Activated CD8-positive, alpha-beta memory T cell treated with anti-CD3 and anti-CD28 coated beads for 24 hours (primary cell): ENCODE measurements around the gene BRD2.

Source experiments
- DNase-seq: peaks from one replicate; pipeline ENCODE4 v3.0.0-alpha.2; 2020

Gene BRD2

DNA sequence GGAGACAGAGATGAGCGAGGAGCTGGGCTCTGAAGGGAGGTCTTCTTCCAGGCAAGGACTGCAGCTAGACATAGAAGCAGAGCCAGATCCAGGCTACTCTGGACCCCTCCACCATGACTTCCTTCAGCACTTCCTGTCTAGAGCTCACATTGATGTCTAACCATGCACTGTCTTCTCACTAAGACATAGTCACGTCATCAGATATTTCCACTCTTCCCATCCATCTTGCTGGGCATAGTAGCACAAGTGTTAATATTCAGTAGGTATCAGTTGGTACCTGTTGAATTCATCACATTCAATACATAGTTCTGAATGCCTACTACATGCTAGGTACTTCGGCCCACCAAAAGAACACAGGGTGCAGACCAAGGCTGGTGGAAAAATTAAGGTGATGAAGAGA, 18.4 kb upstream of the BRD2 start:
- DNase-seq: no peak

DNA sequence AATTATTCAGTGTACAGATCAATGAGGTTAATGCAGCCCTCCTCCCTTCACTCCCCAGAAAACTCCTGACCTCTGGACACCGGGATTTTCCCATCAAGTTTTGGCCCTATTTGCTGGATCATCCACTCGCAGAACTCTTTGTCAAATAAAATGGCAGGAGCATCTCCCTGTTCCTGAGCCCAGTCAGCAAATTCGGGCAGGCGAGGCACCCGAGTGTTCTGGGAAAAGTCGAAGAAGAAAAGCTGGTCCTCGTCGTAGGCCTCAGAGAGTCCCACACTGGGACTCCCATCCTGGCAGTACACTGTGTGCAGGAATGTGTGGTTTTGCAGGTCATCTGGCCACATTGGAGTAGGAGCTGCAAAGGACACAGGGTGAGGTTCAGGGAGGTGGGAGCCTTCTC, 17.9 kb upstream of the BRD2 start:
- DNase-seq: no peak

DNA sequence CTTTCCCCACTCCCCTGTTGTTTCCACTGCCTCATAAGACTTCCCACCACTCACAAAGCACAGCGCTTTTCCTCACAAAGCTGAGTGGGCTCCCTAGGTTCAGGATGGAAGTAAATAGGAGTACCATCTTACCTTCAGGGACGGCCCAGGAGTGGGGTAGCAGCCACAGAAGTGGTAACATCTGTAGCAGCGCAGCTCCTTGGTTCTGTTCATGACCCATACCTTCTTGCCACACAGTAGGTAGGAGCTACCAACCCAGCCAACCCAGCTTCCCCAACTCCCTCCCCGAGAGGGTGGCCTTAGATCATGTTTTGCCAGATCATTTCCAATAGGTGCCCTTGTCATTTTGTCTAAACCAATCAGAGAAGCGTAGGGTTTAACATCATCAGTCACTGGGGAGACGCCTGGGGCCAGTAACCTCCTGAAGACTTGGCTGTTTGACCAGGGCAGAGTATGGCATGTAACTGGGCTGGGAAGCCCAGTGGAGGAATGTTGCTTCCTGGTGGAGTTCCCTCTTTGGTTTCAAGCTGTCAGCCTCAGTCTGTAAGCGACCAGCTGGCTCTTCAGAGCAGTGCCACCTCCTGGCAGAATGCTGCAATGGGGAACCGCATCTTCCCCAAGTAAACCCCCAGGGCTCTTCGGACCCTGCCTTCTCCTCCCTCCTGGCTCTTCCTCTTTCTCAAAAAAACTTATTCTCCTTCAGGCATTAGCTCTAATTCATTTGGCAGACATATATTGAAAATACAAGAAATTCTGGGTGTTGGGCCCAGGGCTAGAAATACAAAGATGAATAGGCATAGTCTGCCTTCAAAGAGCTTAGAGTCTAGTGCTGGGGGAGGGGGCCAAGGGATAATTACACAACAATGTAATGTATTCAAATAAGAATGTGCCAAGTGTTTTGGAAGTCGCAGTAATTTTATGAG, 15.3 kb upstream of the BRD2 start, which contains the start of gene HLA-DMA:
Gene HLA-DMA, minus strand, starts transcription at position 281 of the 923 bp plus-strand sequence. Its CDS starts 61 bp downstream, at position 220.
- DNase-seq: peak; percentile 89

DNA sequence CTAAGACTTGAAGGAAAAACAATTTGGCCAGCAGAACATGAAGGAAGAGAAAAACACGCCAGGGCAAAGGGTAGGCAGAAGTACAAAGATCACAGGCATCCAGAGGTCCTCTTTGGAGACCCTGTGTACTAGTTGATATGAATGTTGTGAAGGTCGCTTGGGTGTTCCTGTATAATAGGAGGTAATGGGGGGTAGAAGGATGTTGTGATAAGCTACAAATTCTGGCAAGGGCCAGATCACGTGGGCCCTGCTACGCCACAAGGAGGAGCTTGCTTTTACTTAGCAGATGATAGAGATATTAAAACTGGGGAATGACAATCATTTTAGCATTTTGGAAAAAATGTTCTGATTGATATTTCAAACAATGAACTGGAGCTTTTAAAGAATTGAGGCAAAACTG, 14.6 kb upstream of the BRD2 start:
- DNase-seq: no peak

DNA sequence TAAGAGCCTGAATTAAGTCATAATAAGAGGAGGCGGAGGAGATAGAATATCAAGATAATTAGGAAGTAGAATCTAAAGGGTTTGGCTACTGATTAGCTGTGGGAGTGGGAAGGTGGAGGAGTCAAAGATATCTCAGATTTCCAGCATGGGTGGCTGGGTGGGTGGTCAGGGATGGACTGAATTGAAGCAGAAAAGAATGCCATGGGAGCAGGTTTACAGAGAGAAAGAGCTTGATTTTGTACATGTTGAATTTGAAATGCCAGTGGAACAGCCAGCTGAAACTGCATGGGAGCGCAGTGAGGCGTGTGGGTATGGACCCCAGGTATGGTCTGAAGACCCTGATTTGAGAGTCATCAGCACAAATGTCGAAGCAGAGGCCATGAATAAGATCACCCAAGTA, 14.1 kb upstream of the BRD2 start:
- no peak for DNase-seq

DNA sequence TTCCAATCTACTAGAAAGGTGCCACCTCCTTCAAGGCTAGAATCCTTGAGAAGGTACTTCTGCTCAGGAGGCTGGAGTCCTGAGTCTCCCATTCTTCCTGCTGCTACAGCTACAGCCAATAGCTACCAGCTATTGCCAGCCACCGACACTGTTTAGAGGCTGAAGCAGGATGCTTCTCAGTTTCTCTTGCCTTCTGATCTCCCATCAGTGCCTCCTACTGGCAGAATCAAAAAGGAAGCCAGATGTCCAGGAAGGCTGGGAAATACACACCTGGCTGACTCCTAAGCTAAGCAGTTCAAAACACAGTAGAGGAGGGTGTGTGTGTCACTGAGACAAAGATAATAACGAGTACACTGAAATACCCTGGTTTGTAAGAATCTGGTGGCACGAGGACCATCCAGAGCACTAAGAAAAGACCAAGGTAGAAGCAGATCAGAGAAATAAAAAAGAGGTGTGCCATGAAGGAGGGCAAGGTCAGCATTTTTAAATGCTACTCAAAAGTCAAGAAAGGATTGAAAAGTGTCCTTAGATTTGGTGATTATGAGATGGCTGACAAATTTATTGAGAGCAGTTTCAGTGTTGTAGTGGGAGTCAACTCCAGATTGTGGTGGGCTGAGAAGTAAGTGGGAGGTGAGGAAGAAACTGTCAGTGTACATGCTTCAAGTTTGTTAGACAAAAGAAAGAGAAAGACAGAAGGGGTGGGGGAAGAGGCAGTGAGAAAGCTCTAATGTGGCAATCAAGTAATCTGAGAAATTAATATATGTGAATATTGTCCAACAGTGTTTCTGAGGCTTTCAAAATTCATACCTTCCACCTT, 13.2 kb upstream of the BRD2 start:
- no peak for DNase-seq

DNA sequence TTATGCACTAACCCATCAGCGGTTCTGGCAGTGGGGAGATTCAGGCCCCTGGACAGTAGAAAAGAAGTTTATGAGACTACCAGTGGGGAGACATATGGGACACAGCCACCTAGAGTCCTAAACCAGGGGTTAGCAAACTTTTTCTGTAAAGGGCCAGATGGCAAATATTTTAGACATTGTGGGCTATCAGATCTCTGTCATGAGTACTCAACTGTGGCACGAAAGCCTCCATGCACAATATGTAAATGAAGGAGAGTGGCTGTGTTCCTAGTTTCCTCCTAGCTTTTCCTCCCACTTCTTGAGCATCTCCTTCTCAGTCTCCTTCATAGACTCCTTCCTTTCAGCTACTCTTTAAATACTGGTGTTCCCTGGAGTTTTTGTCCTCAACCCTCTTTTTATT, 12.2 kb upstream of the BRD2 start:
- no peak for DNase-seq

DNA sequence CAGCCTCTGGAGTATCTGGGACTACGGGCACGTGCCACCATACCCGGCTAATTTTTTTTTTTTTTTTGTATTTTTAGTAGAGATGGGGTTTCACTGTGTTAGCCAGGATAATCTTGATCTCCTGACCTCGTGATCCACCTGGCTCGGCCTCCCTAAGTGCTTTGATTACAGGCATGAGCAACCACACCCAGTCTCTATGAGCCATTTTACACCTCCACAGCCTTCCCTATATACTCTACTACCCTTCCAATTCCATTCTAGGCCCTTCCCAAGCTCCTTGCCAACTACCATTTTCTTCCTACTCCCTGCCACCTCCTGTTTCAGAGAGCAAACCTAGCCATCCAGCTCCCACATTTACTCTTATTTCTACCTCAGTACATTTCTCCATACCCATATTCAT, 7.8 kb upstream of the BRD2 start:
- DNase-seq: no peak

DNA sequence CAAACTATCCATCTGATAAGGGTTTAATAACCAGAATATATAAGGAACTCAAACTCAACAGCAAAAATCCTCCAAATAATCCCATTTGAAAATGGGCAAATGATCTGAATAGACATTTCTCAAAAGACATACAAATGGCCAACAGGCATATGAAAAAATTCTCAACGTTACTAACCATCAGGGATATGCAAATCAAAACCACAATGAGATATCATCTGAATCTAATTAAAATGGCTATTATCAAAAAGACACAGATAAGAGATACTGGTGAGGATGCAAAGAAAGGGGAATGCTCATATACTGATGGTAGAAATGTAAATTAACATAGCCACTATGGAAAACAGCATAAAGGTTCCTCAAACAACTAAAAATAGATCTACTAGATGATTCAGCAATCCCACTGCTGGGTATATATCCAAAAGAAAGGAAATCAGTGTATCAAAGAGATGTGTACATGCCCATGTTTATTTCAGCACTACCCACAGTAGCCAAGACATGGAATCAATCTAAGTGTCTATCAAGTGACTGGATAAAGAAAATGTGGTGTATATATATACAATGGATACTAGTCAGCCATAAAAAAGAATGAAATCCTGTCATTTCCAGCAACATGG, 6.1 kb upstream of the BRD2 start:
- DNase-seq: no peak

DNA sequence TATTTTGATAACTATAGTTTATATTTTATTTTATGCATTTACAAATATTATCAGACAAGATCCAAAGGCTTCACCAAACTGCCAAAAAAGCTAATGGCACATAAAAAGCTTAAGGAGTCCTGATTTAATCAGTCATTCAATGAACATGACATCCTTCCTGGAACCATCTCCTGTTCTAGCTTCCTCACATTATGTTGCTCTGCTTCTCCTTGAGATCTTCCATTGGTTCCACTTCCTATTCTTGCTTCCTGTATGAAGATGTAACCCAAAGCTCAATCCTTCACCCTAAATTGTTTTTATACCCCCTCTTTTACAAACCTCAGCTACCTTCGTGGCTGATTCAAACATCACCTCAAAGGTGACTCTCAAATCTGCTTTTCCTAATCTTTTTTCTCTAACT, 4.5 kb upstream of the BRD2 start:
- DNase-seq: no peak

DNA sequence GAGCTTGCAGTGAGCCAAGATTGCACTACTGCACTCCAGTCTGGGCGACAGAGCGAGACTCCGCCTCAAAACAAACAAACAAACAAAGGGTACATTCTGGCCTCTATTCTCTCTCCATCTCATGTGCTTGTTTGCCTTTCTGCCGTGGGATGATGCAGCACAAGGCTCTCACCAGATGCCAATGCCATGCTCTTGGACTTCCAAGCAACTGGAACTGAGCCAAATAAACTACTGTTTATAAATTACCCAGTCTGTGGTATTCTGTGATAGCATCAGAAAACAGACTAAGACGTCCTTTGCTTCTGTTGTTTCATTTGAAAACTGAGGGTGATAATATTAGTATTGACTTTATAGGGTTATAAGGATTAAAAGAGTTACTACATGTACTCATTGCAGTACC, 3.6 kb upstream of the BRD2 start:
- DNase-seq: no peak

DNA sequence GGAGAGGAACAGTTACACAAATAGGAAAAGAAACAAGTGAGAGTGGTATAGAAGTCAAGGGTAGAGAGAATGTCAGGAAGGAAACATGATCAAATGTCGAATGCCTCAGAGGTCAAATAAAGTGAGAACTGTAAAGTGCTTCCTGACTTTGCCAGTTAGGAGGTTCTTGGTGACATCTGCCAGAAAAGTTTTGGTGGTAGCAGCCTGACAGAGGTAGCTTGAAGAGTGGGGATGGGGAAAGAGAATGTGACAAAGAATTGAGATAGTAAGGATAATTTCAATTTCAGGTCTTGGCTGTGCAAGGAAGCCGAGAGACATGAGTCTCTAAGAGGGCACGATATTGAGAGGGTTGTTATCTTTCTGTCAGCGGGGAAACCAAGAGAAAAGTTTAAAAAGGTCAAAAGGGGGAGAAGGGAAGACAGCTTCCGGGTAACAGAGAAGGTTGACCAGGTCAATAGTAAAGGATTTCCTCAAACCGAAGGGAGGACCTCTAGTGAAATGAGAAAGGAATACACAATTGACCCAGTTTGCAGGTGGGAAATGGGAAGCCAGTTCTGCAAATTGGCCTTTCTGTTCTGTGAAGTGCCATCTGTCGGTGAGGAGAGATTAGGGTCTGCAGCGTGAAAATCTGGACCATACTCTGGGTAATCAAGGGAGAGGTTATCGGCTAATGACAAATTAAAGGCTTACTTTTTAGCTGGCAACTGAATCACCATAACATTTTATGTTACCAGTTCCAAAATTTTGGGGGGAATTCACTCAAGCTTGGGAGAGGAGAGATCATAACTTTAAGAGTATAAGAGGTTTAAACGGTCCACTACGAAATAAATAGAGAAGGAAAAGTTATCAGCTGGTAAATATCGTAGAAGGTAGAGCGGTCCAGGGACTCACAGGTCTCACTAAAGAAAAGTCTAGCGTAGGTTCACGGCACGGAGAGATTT, 973 bp upstream of the BRD2 start:
- DNase-seq: no peak

DNA sequence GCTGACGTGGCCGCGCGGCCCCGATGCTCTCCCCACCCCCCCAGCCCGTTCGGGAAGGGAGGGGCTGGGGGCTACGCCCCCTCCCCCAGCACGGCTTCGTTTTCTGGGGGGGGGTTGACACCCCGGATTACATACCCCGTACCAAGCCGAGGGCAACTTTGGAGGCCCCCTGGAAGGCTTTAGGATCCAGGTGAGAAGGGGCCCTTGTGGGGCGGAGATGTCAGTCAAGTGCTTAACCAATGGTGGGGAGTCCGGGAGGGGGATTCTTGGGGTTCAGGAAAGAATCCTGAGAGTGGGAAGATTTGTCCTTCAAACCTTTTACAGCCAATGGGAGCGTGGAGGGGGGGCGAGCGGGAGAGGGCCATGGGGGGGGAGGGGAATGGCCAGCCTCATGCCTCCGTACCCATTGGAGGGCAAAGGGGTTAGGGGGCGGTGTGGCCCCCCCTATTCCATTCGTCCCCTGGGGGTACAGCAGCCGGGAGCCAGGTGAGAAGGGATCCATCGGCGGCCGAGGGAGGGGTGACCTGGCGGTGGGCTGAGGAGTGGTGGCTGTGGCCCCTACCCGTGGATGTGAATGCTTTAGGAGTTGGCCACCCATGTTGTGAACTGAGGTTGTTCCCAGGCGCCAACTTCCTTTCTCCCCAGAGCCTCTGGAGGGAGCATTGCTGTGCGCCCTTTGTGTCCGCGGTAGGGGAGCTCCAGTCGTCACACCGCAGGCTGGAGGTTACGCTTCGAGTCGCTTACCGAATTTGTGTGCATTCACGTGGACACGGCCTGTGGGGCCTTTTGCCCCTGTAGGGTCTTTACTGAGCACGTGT, 682 bp downstream of the BRD2 start:
- peak; percentile 89 for DNase-seq

DNA sequence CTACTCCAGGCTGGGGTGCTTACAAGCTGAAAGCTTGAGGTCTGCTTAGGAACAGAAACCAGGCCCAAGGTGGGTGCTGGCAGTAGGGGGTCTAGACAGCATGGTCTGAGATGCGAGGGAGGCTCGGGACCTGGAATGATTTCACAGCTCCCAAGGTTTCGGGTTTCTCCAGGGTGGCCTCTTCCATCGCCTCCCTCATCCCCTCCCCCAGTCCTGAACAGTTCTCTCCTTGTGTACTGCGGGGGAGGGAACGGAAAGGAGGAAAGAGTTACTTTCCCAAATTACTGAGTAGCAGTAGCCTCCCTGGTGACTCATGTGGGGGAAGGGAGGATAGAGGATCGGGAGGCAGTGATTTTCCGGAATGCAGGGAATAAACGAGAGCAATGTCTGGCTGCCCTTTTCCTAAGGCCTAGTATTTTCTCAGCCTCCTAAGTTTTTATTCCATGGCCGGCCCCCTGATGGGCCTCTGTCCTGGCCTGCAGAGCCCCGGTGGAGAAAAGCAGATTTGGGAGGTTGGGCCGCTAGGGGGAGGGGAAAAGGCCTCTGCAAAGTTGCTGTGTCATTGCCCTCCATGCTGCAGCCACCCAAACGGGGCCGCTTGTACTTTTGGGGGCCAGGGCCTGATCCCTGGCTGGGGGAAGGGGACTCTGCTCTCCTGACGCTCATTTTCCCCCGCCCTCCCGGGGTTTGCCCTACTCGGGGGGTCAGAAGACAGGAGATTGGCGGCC, 1.5 kb downstream of the BRD2 start:
- peak; percentile 94 for DNase-seq

DNA sequence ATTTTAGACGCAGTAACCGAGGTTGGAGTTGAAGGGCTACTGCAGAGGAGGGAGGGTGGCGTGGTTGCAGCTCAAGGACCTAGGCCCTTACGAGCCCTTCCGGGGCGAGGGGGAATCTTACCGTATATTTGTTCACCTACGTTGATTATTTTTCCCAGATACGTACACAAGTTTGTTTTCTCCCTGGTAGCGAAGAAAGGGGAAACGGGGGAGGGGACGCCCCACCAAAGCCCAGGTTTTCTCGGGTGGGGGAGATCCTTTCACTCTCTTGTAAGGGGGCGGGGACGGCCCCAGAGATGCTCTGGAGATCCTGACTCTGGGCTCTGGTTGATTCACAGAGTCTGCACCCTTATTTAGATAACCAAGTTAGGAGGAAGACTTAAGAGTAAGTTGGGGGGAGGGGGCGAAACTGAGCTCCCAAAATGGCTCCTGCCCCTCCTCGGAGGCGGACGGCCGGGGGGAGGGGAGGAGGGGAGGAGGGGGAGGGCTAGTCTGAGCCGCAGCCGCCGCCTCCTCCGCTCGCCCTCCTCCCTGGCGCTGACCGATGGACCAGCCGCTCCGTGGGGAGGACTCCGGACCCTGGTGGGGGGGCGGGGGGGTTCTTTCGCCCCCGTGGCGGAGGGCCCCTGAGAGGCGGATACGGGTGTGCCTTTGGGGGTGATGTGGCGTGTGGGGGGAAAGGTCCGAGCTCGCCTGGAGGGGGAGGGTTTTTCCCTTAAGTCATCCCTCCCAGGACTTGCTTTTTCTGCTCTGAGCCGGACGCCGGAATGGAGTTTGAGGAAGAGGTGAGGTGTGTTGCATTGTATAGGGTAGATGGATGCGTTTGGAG, 2.2 kb downstream of the BRD2 start:
- DNase-seq: peak; percentile 91

DNA sequence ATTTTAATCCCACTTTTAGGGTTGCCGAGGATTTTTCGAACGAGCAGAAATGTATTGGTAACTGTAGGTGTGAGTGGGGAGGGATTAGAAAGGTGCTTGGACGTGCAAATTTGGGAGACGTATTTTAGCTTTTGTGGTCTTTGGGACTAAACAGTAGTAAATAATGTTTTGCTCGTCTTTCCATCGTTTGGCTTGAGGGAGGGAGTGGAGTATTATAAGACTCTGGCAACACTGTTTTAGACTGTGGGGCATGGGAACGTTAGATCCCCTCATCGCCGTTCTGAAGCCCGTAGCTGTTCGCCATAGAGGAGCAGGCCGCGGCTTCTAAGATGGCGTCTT, 2.8 kb downstream of the BRD2 start:
- DNase-seq: no peak

DNA sequence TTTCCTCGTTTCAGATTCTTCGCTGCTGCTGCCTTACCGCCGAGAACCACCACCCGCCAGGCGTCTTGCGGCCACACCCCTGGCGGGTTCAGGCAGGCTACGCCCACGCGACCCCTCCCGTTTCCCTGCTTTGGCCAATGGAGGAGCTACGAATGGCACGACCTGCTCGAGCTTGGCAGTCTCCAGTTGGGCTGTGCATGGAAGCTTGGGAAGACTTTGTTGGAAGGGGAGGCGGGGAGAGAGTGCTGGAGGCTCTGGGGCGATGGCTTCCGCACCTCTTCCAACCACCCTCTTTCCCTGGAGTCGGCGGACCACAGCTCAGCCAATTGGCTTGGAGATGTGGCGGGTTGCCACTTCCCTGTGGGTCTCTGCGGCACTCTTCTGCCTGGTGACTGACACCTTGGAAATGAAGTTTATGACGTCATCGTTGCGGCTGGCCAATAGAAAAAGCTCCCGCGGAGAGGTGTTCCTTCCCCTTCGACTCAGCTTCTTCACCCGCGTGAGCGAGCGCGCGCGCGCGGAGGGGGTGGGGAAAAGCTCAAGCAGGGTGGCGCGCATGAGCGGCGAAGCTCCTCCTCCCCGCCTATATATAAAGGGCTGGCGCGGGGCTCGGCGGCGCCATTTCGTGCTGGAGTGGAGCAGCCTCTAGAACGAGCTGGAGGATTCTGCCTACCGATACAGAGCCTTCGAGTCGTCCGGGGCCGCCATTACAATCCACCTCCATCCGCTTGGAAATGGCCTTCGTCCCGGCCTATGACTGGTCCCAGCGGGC, 3.4 kb downstream of the BRD2 start:
- DNase-seq: peak; percentile 100

DNA sequence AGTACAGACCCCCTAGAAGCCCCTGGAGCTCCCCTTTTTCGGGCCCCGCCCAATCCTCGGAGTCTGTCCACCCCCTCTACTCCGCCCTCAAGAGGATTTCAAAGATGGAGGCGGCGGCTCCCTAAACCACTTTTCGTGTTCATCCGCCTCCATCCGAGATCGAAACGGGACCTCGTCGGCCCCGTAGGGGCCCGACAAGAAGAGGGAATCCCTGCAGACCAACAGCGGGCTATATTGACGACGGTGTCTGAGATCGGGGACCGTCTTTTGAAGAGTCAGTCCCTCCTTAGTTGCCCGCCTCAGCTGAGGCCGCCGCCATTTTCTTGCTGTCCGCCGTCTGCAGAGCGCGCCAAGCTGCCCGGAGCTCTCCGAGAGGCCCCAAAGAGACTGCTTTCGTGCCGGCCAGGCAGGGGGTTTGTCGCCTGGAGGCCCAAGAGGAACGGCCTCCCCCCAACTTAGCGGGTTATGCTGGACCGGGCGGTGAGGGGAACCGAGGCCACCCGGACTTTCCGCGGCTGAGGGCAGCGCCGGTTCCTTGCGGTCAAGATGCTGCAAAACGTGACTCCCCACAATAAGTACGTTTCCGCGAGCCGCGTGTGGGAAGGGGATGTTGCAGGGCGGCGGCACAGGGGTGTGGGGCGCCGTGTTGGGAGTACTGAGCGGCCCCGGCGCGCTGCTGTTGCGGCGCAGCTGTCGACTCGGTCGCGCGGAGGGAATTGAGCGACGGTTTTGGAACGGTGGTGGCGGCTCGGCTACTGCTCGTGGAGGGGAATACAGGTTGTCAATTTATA, 4.2 kb downstream of the BRD2 start:
- no peak for DNase-seq
